ENCODE data around the gene CEP295NL.
"Not testable (repeated sequence)": the region's sequence is repeated elsewhere in the genome, so short reads cannot be mapped to it uniquely, and the experiment has no call there.

The CEP295NL gene

DNA sequence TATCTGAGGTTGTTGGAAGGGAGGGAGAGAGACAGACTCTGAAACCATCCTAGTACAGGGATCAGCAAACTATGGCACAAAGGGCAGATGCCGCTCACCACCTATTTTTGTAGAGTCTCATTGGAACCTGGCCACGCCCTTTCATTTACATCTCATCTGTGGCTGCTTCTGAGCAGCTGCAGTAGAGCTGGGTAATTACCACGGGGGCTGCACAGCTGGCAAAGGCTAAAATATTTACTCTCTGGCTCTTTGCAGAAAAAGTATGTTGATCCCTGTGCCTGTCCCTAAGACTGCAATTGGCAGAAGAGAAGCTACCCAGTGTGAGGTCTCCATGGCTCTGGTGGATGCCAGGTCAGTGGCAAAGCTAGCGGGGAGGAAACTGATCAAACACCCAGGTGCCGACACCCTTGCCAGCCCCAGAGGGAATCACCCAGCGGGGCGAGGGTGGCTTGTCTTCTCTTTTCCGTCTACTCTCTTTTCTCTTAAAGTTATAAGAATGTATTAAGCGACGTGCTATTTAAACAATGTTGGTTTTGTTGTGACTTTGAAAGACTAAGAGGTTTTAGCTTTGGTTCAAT, 14.0 kb downstream of the CEP295NL start:
- DNase-seq (ENCODE audit: low read depth in 2 of 2) = no peak

DNA sequence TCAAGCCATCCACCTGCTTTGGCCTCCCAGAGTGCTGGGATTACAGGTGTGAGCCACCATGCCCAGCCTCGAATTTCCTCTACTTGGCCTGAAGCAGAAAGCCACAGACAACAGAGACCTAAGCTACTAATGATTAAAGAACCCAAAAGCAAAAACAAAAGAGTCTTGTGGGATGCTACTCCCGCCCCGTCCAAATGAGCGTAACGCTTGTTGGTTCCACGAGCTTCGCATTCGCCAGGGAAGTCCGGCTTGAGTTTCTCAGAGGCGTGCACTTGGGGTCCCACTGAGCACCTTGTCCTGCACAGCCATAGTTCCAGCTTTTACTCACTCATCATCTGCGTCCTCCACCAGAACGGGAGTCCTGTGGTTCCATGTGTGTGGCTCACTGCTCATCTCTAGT, 16.0 kb downstream of the CEP295NL start:
- no peak for DNase-seq (ENCODE audit: low read depth in 2 of 2)

DNA sequence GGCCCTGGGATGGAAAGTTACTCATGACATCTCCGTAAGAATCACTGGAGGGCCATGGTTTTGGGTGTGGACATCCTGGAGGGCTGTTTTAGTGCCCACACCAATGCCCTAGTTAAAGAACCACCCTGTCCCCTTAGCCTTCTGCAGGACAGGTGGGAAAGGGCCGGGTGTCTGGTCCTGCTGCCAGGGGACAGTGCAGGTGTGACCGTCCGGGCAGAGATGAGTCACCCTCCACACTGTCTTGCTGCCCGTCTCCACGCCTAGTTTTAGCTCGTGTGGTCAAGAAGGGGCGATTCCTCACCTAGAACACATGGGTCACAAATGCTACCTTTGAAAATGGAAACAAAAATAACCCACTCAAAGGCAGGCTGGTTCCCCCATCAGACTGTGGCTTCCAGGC, 17.0 kb downstream of the CEP295NL start:
- DNase-seq (ENCODE audit: low read depth in 2 of 2) = no peak

DNA sequence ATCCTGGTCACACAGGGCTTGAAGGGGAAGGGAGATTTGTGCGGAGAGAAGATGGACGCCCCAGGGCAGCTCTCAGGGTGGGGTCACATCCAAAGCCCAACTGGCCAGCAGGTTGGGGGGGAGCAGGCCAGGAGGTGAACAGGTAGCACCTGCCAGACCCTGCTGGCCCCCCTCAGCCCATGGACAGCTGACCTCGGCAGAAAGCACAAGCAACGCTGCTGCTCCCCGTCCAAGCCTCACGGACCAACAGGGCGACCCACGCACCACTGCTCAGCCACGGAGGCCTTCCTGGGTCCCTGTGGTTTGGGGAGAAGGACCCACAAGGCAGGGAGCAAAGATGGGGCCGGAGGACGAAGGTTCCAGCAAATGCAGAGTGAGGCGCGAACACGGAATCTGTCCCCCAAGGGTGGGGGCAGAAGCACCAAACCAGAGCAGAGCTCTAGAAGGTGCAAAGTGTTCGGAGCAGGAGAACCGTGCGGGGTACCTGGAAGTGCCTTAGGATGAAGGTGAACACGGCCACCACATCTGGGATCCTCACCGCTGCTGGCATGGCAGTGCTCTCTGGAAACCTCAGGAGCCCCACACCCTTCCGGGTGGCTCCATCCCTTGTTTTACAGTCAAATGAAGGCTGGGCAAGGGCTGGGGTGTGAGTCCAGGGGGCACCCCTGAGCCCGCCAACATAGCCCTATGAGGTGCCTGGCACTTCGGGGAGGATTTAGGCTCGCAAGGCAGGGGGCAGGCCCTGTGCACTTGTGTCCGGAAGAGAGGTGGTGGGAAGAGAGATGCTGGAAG, 17.9 kb downstream of the CEP295NL start:
- DNase-seq (ENCODE audit: low read depth in 2 of 2) = no peak

DNA sequence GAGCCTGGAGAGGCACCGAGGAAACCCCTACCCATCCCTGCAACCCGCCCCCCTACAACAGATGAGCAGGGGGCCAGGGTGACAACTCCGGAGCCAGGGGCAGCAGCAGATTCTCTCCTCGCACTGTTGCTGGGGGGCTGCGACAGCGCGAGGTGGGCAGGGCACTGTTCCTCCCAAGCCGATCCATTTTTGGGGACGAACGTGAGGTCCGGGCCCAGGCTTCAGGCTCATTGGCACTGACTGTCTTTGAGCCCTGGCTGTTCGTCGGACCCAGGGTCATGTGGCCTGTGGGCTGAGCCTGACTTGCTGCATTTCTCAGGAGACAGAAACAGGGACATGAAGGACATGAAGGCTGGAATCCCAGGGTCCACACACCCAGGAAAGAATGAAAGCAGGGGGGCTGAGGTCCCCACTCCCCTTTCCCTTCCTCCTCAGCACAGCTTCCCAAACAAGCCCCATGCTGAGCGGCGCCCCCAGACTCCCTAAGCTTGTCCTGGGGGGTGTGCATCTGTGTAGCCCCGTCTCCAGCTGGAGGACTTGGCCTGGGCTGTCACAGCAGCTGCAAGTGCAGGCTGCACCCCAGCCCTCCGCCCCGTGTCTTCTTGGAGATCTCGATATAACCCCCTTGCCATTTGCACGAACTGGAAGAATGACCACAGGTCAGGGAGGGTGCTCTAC, 18.7 kb downstream of the CEP295NL start:
- no peak for DNase-seq (ENCODE audit: low read depth in 2 of 2)

DNA sequence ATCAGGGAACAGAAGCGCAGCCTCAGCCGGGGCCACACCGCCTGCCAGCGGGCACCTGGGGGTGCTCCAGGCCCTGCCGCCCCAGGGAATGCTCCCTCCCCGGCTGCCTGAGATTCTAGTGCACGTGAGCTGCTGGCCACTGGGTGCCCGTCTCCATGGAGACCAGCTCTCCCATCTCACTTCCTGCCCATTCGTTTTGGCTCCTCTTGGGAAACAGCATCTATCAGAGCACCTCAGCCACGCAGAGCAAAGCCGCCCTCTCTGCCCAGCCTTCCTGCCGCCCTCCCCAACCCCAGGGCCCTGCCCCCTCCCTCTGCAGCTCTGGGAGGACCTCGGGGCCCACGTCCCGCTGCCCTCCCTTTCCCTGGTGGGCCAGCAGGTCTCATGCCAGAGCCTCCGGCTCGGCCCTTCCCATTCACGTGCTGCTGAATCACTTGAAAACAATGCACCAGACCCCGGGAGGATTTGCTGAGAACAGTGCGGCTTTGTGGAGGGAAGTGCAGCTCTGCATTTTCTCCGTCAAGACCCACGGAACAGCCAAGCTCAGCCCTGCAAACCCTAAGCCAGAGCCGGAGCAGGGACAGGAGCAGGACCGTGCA, 19.4 kb downstream of the CEP295NL start:
- DNase-seq (ENCODE audit: low read depth in 2 of 2) = no peak

DNA sequence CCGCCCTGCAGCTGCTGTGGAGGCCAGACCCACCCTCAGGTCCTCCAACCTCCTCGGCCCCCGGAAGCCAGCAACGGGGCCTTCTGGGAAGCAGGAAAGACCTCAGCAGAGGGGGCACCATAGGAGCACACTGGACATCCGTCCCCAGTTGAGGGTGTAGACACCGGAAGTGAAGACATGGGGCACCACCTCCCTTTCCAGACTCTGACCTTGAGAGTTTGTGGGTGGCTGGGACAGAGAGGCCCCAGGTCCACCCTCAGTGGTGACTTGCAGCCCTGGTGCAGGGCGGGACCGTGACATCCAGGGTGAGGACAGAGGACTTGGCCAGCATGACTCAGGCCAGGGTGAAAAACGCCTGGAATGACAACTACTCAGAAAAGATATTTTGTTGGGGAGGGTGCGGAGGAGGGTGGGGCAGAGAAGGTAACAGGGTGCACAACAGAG, 19.9 kb downstream of the CEP295NL start:
- no peak for DNase-seq (ENCODE audit: low read depth in 2 of 2)

DNA sequence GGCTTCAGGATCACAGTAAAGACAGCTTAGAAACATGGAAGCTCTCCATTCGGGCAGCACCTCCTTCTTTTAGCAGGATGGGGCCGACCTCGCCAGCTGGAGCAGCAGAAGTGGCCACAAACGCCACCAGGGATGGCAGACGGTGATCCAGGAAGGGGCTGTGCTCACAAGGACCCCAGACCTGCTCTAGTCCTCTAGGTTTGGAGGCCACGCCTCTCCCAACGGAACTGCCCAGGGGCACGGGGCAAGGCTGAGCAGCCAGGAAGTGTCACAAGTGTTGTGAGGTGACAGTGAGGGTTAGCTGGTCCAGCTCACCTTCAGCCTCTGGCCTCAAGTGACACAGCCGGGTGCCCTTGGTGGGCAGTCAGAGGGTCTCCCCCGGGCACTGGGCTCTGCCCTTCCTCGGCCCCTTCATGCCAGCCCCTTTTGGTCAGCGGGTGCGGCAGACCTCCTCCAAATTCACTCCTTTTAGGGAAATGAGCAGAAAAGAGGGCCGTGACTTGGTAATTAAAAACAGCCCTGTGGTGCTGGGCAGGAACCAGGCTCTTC, 20.4 kb downstream of the CEP295NL start:
- DNase-seq (ENCODE audit: low read depth in 2 of 2) = no peak

DNA sequence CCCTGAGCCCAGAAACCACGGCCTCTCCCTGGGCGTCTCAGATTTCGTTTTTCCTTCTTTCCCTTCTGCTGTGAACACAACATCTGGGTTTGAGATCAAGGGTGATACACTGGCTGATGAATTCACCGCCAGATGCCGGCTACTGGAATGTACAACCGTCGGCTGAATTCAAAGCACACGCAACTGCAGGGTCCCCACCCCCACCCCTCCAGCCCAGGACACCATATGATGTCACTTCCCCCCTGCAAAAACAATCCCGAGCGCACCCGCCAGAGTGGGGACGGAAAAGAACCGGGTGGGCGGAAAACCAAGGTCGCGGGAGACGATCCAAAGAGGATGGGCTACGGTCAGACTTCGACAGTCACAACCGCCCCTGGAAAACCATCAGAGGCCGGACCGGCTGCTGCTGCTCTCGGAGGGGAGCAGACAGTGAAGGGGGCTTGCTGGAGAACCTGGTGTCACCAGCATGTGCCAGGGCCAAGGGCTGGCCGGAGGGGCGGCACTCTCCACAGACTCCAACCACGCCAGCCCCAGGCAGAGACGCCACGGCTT, 23.3 kb downstream of the CEP295NL start:
- no peak for DNase-seq (ENCODE audit: low read depth in 2 of 2)

DNA sequence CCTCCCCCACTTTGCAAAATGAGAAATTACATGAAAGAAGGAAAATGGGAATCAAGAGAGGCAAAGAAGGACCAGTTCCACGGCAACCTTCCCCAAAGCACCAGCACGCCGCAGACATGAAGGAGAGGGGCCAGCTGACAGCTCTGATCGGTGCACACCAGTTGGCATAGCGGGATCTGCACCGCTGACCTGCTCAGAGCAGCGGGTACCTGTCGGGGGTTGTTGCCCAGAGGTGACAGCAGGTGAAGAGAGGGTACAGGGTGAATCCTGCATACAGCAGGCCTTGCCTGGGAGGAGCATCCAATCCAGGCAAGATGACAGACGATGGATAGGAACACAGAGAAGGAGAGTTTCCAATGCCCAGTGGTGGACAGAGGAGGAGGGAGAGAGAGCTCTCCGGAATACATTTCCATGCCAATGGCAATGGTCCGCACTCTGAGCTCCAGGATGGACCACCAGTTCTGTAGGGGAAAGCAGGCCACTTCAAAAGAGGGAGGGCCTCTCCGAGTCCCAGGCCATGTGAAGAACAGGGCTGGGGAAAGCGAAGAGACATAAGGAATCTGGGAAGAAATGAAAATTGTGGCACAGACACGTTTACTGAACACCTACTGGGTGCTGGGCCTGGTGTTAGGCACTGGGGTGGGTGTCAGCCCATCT, 24.0 kb downstream of the CEP295NL start:
- DNase-seq (ENCODE audit: low read depth in 2 of 2) = no peak

DNA sequence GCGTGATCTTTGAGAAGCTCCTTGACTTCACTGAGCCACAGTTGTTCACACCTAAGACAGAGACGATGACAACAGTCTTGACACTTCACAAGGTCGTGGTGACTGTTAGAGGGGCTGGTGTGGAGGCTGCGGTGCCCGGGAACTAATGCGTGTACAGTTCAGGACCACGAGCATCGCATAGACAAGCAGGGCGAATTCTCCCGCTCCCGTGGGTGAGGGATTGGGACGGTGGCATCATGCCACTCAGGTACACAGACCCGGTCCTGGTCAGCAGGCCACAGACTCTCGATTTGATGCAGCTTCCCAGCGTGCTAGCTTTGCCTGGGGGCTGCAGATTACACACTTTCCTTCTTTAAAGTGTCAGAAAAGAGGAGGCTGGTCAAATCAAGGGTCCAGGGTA, 24.7 kb downstream of the CEP295NL start:
- DNase-seq (ENCODE audit: low read depth in 2 of 2) = no peak

DNA sequence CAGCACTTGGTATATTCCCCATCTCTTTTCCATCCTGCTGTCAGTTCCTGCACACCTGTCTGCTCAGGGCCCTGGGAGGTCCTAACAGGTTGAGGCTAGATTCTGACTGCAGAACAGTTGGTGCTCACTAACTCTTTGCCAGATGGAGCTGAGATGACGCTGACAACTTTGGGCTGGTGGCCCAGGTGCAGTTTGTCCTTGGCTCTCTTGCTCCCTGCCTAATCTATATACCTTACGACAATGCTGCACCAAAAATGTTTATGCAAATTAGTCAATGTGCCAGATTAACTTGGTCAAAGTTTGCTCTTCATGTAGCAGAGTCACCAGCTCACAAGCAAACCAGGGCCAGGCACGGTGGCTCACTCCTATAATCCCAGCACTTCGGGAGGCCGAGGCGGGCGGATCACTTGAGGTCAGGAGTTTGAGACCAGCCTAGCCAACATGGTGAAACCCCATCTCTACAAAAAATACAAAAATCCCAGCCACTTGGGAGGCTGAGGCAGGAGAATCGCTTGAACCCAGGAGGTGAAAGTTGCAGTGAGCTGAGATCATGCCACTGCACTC, 26.0 kb downstream of the CEP295NL start:
- DNase-seq (ENCODE audit: low read depth in 2 of 2) = not testable (repeated sequence)

DNA sequence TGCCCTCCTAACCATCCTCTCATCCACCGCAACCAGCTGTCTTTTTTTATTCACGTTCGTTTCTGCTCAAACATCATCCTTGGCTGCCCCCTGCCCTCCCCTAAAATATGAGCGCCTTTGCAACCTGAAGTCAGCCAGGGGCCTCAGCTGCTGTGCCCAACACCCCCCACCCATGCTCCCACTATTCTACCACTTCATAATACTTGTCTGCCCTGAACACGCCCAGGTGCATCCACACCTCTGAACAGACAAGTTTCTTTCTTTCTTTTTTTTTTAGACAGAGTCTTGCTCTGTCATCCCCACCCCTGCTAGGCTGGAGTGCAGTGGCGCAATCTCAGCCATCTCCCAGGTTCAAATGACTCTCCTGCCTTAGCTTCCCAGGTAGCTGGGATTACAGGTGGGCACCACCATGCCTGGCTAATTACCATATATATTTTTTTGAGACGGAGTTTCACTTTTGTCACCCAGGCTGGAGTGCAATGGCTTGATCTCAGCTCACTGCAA, 26.9 kb downstream of the CEP295NL start:
- DNase-seq (ENCODE audit: low read depth in 2 of 2) = no peak

DNA sequence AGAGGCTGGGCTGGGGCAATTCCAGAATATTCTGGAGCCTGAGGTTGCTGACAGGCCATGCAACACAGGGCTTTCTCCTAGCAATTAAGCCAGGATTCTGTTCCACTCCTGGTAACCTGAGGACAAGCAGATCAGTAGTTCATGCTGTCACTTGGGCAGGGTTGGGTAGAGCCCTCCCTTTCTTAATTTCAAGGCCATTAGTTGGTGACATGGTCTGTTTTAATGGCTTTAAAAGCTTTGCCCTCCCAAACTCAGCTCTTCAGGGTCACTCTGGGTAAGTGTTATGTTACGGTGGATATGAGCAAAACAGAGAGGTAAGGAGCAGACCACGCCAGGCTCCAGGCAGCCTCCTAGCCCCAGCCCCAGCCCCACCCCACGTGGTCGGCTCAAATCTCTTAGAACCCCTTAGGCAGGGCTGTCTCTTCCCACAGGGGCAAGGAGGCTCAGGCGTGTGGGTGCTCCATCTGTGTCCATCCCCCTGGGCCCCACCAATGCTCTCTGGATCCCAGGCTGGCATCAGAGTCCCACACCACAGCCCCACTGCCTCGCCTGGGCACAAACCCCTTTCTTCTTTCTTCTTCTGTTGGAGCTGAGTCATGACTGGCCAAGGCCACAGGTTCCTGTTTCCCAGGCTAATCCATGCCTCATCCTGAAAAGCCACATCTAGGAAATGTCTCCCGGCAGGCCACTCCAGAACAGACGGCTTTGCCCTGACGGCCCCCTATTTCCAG, 27.5 kb downstream of the CEP295NL start:
- DNase-seq (ENCODE audit: low read depth in 2 of 2) = no peak

DNA sequence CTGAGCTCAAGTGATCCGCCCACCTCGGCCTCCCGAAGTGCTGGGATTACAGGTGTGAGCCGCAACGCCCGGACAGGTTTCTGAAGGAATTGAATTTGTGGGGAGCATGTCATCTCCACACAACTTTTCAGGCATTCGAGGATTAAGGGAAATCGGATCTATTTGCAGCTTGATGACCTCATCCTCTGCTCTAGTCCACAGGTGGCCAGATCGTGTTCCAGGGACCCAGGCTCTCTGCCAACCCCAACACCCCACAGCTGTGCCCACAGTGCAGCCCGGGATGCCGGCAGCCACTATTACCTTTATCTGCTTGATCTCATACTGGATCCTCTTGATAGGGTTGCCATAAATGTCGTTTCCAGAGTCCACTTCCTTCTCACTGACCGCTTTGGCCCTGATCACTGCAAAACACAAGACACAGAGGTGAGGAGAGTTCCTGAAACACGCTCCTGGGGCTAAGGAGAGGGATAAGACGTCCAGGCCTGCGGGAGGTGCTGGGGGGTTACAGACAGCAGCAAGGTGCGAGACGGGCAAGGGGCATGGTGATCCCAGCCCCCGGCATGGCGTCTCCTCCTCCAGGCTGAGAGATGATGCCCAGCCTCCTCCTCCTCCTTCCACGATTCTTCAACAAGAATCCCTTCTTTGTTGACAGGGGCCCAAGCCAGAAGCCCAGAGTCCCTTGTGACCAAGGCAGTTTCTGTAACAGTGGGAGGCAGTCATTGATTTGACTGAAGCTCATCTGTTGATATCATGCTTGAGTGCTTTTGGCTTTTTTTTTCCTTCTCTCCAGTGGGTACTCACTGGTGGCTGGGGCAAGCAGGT, 29.3 kb downstream of the CEP295NL start:
- no peak for DNase-seq (ENCODE audit: low read depth in 2 of 2)

DNA sequence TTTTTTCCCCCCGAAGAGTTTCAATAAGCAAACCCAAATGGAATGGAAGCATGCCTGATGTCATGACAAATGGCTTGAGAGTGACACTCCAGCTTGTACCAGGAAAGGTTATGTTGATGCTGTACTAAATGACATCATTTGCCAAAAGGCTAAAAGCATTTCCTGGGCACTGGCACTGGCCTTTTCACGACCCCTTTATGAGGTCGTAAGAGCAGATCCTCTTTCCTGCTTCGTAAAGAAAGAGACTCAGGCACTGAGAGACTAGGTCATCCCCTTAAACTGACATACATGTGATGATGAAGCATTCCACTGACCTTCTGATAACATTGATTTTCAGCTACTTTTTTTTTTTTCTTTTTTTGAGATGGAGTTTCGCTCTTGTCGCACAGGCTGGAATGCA, 30.5 kb downstream of the CEP295NL start:
- DNase-seq (ENCODE audit: low read depth in 2 of 2) = no peak

DNA sequence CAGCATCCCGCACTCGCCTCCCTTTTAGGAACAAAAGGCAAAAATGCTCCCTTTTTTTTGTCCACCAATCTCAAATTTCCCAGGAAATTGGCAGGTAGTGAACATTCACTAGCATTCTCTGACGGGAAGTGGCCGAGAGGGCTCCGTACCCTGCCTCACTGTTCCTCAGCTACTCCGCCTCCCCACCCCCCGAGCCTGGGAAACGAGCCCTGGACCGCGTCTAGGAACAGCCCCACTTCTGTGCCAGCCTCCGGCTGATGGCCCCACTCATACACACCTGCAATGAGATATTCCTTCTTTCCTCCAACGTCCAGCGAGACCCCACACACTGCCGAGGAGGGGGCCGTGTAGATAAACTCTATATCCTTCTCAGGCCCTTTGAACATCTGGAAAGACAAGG, 32.4 kb downstream of the CEP295NL start:
- no peak for DNase-seq (ENCODE audit: low read depth in 2 of 2)

DNA sequence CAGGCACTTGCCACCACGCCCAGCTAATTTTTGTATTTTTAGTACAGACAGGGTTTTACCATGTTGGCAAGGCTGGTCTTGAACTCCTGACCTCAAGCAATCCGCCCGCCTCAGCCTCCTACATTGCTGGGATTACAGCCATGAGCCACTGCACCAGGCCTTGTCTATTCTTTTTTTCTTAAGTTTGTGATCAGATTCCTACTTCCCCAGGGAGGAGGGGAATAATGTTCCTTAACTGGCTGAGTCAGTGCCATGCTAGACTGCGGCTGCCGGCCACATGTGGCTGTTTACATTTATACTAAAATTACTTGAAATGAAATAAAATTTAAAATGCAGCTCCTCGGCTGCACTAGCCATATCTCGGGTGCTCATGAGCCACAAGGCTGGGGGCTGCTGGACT, 34.6 kb downstream of the CEP295NL start:
- no peak for DNase-seq (ENCODE audit: low read depth in 2 of 2)

DNA sequence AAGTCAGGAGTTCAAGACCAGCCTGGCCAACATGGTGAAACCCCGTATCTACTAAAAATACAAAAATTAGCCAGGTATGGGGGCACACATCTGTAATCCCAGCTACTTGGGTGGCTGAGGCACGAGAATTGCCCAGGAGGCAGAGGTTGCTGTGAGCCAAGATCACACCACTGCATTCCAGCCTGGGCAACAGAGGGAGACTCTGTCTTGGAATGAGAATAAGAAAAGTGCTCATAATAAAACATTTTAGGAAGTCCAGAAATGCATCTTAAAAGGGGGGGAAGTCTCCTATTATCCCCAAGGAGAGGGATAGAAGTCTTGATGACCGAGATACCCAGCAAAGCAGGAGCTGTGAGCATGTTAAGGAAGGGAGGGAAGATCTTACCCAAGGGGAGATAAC, 36.0 kb downstream of the CEP295NL start:
- not testable (repeated sequence) for DNase-seq (ENCODE audit: low read depth in 2 of 2)
